AG09319 (cell line): ENCODE measurements around the gene HBG2.
"Not testable (repeated sequence)": the region's sequence is repeated elsewhere in the genome, so short reads cannot be mapped to it uniquely, and the experiment has no call there.

Experiments
- DNase-seq: peaks from one replicate; pipeline ENCODE4 v3.0.0-alpha.2; 2010; ENCODE audit warnings: low read depth; ENCODE audit errors: extremely low read depth
- TF ChIP-seq, protein P1 (sequence below): IDR thresholded peaks from 2 replicates; pipeline ENCODE4 v1.5.1; 2011; ENCODE audit warnings: low read depth, mild to moderate bottlenecking, inconsistent platforms, low read length, moderate library complexity

Gene HBG2

DNA sequence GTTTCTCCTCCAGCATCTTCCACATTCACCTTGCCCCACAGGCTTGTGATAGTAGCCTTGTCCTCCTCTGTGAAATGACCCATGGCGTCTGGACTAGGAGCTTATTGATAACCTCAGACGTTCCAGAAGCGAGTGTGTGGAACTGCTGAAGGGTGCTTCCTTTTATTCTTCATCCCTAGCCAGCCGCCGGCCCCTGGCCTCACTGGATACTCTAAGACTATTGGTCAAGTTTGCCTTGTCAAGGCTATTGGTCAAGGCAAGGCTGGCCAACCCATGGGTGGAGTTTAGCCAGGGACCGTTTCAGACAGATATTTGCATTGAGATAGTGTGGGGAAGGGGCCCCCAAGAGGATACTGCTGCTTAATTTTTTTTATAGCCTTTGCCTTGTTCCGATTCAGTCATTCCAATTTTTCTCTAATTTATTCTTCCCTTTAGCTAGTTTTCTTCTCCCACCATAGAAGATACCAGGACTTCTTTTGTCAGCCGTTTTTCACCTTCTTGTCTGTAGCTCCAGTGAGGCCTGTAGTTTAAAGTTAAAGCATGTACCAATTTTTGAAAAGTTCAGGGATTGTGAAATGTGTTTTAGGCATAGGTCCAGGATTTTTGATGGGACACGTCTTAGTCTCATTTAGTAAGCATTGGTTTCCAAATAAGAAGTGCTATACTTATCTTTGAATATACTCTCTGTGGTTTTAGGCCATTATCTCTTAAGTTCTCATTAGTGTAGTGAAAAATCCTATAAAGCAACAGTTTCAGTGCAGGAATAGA is at the start of gene HBG2:
TSS of gene HBG2 (minus strand) at position 136 of the 768 bp plus-strand sequence. CDS start at position 83, 53 bp downstream.
- not testable (repeated sequence) for DNase-seq

- no peak for DNase-seq
- TF ChIP-seq, protein P1, sequence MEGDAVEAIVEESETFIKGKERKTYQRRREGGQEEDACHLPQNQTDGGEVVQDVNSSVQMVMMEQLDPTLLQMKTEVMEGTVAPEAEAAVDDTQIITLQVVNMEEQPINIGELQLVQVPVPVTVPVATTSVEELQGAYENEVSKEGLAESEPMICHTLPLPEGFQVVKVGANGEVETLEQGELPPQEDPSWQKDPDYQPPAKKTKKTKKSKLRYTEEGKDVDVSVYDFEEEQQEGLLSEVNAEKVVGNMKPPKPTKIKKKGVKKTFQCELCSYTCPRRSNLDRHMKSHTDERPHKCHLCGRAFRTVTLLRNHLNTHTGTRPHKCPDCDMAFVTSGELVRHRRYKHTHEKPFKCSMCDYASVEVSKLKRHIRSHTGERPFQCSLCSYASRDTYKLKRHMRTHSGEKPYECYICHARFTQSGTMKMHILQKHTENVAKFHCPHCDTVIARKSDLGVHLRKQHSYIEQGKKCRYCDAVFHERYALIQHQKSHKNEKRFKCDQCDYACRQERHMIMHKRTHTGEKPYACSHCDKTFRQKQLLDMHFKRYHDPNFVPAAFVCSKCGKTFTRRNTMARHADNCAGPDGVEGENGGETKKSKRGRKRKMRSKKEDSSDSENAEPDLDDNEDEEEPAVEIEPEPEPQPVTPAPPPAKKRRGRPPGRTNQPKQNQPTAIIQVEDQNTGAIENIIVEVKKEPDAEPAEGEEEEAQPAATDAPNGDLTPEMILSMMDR = no peak
Measured at GRCh38 chr11:5304046-5304445, 49.5 kb upstream of the HBG2 start.

DNA sequence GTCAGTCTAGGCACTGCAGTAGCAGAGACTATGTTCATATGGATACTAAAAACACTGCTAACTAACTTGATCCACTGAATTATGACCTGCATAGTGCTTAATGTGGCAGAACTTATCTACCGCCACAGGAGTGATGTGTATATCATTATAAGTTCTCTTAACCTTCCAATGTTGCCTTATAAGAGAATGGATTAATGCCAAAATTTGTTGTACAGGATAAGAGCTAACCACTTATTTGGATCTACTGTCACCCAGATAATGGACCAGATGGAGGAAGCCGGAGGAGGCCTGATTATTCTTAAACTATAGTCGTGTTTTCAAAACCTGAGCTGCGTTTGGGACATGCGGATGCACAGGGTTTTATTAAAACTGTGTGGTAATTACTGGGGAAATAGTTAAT is 49.0 kb upstream of the HBG2 start:
- TF ChIP-seq, protein P1 = no peak
- DNase-seq = no peak

DNA sequence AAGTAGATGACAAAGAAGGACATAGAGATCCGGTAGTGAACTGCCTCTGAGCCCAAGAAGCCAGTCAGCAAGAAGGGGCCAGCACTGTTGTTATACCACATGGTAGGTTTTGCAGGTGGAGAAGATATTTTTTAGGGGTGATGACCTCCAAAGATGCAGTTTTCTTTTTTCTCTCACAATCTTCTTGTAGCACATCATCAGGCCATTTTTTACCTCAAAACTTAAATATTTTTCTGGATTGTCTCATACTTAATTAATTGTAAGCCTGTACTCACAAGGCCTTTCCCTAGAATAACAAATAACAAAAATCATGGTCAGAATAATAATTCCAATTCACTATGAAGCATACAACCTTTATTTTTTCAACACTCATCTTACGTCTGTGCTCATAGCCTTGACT is 47.3 kb upstream of the HBG2 start, which contains the start of gene OR51B4:
TSS of gene OR51B4 (minus strand) at position 101 of the 400 bp plus-strand sequence. CDS start at position 101, 0 bp downstream.
- TF ChIP-seq, protein P1 = no peak
- DNase-seq = no peak

DNA sequence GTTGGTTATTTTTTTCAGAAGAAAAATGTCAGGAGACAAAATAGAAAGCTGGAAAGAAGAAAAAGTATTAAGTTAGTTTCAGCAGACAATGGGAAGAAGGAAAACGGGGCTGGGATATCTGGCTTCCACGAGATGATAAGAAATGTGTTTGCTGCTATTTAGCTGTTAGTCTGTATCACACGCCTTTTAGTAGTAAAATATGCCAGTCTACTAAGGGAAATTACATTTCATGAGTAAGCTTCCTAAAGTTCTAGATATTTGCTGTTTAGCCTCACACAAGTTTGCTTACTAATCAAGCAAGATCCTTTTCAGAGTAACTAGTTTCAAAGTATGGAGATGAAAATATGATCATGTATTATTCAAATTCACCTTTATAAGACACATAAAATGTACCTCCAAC is 45.7 kb upstream of the HBG2 start:
- TF ChIP-seq, protein P1 = no peak
- DNase-seq = no peak

DNA sequence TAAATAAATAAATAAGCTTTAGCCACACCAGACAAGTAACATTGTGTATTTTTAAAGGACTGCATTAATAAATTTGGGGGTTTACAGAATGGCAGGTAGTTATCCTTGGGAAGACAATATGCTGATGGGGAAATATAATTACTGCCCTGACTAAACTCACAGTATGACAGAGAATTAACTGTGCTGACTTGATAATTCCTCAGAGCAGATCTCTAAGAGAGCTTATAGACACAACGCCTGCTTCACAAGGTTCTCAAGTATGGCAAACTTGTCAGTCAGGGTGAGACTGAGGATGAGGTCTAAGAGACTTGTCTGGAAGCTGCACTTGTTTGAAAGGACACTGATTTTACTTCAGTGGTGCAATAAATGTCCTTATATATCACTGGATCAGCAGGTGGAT is 43.9 kb upstream of the HBG2 start:
- no peak for DNase-seq
- TF ChIP-seq, protein P1 = no peak

DNA sequence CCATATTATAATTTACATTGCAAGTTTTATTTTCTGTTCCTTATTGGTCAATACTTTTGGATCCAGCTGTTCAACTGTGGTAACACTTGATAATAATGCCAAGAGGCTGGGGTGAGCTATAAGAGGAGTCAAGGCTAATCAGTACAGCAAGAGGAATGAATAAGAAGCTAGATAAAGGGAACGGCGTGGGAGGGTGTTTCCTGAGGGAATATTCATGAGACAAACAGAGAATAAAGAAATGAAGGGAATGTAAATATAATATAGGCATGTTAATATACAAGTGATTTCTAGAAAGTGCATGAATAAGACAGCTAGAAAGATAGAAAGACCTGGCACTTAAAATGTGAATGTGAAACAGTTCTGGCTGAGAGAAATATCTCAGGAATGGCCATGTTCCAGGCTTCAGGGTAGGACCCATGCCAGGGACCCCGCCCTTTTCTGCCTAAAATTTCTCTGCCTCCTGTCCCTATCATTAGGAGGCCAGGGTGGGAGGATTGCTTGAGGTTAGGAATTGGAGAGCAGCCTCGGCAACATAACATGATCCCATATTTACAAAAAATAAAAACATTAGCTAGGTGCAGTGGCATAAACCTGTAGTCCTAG is 43.2 kb upstream of the HBG2 start:
- TF ChIP-seq, protein P1 = no peak
- no peak for DNase-seq

DNA sequence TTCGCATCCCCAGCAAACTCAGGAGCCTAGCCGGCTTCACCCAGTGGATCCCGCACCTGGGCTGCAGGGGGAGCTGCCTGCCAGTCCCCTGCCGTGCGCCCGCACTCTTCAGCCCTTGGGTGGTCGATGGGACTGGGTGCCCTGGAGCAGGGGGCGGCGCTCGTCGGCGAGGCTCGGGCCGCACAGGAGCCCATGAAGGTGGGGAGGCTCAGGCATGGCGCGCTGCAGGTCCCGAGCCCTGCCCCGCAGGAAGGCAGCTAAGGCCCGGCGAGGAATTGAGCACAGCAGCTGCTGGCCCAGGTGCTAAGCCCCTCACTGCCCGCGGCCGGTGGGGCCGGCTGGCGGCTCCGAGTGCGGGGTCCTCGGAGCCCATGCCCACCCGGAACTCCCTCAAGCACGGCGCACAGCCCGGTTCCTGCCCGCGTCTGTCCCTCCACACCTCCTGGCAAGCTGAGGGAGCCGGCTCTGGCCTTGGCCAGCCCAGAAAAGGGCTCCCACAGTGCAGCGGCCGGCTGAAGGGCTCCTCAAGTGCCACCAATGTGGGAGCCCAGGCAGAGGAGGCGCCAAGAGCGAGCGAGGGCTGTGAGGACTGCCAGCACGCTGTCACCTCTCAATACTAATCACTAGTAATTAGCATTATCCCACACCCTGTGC is 39.9 kb upstream of the HBG2 start:
- not testable (repeated sequence) for DNase-seq
